Nephron progenitor cell (in vitro differentiated cells): ENCODE results near the gene THAP2.
A peak's percentile ranks its signal among the peaks of the same experiment; 100 is the strongest.

Experiments used
- DNase-seq: peaks from one replicate; pipeline ENCODE4 v3.0.0; 2021
- H3K27ac Mint-ChIP-seq: 2 replicates; pipeline ENCODE4 v1.8.0; 2021; ENCODE audit warnings: mild to moderate bottlenecking, moderate library complexity, mixed read lengths
- H3K27me3 Mint-ChIP-seq: 2 replicates; pipeline ENCODE4 v1.8.0; 2021; ENCODE audit warnings: mild to moderate bottlenecking, low read depth, mixed read lengths; ENCODE audit not compliant: poor library complexity
- H3K36me3 Mint-ChIP-seq: 2 replicates; pipeline ENCODE4 v1.8.0; 2021; ENCODE audit warnings: low read depth, mixed read lengths
- H3K4me1 Mint-ChIP-seq: 2 replicates; pipeline ENCODE4 v1.8.0; 2021; ENCODE audit warnings: mixed read lengths
- H3K4me3 Mint-ChIP-seq: 2 replicates; pipeline ENCODE4 v1.8.0; 2021; ENCODE audit warnings: mild to moderate bottlenecking, moderate library complexity, mixed read lengths
- H3K9me3 Mint-ChIP-seq: 2 replicates; pipeline ENCODE4 v1.8.0; 2021; ENCODE audit warnings: mild to moderate bottlenecking, moderate library complexity, mixed read lengths
- CTCF ChIP-seq: fragments of 200-600 bp; sonication (generic); IDR thresholded peaks from 2 replicates; pipeline ENCODE4 v1.5.0; 2021; ENCODE audit warnings: antibody characterized with exemption

Gene THAP2

GRCh38 chr12:71653137-71653536 is 11.0 kb upstream of the THAP2 start:
- Mint-ChIP-seq H3K9me3 (no peaks in the 10 kb centered on the region), H3K27me3 (peaks cover 3% of the 10 kb centered on the region), H3K4me3 (no peak overlapping the region), H3K4me1 (no peaks in the 10 kb centered on the region), H3K27ac (no peak overlapping the region), H3K36me3 (peaks cover 4% of the 10 kb centered on the region)
- TF ChIP-seq CTCF: no peak
- no peak for DNase-seq

- H3K4me3 Mint-ChIP-seq: no peak overlapping the region
- TF ChIP-seq CTCF: no peak
- H3K27ac Mint-ChIP-seq: no peak overlapping the region
- H3K27me3 Mint-ChIP-seq: peaks cover 3% of the 10 kb centered on the region
- H3K4me1 Mint-ChIP-seq: no peaks in the 10 kb centered on the region
- no peak for DNase-seq
- H3K36me3 Mint-ChIP-seq: no peaks in the 10 kb centered on the region
- H3K9me3 Mint-ChIP-seq: no peaks in the 10 kb centered on the region
These were observed 9.9 kb upstream of the THAP2 start for GRCh38 chr12:71654200-71654599.

- H3K27ac Mint-ChIP-seq: no peak overlapping the region
- H3K4me3 Mint-ChIP-seq: no peak overlapping the region
- DNase-seq: no peak
- H3K27me3 Mint-ChIP-seq: no peaks in the 10 kb centered on the region
- H3K9me3 Mint-ChIP-seq: no peaks in the 10 kb centered on the region
- H3K4me1 Mint-ChIP-seq: no peaks in the 10 kb centered on the region
- H3K36me3 Mint-ChIP-seq: no peaks in the 10 kb centered on the region
- no peak for TF ChIP-seq CTCF
These were observed 8.6 kb upstream of the THAP2 start for GRCh38 chr12:71655495-71655894.

- Mint-ChIP-seq H3K4me3 (no peak overlapping the region), H3K27me3 (no peaks in the 10 kb centered on the region), H3K36me3 (no peaks in the 10 kb centered on the region), H3K27ac (no peak overlapping the region), H3K4me1 (no peaks in the 10 kb centered on the region), H3K9me3 (no peaks in the 10 kb centered on the region)
- no peak for TF ChIP-seq CTCF
- no peak for DNase-seq
These were observed 8.2 kb upstream of the THAP2 start for GRCh38 chr12:71655907-71656306.

GRCh38 chr12:71656740-71657139 is 7.4 kb upstream of the THAP2 start:
- H3K36me3 Mint-ChIP-seq: peaks cover 3% of the 10 kb centered on the region
- no peak overlapping the region for H3K4me3 Mint-ChIP-seq
- H3K9me3 Mint-ChIP-seq: no peaks in the 10 kb centered on the region
- peaks cover 3% of the 10 kb centered on the region for H3K4me1 Mint-ChIP-seq
- TF ChIP-seq CTCF: no peak
- H3K27ac Mint-ChIP-seq: no peak overlapping the region
- no peaks in the 10 kb centered on the region for H3K27me3 Mint-ChIP-seq
- no peak for DNase-seq

- peaks cover 24% of the 10 kb centered on the region for H3K4me1 Mint-ChIP-seq
- DNase-seq: no peak
- no peaks in the 10 kb centered on the region for H3K27me3 Mint-ChIP-seq
- H3K36me3 Mint-ChIP-seq: peaks cover 17% of the 10 kb centered on the region
- TF ChIP-seq CTCF: no peak
- H3K4me3 Mint-ChIP-seq: peak overlapping the region; percentile 100
- H3K27ac Mint-ChIP-seq: peak overlapping the region; percentile 57
- peaks cover 3% of the 10 kb centered on the region for H3K9me3 Mint-ChIP-seq
These were observed 2.0 kb upstream of the THAP2 start for GRCh38 chr12:71661977-71662530.
